Measurements from ENCODE around the gene FMN2.

FMN2 gene

DNA sequence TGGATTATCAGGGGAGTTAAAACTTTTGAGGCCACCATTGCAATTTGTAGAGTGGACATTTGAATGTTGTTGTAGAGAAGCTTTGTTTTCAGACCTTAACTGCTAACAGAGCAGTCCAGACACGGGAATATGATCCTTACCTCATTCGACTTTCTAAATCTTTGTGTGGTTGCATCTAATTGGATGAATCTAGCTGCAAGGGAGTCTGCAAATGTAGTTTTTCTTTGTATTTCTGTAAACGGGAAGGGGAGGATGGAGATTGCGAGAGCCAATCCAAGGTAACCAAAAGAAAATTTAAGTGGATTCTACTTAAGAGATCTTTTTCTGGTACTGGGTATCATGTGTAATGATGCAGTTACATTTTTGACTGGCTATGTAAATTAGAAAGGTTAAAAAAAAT, 110.2 kb downstream of the FMN2 start:
- FAIRE-seq, result no peak

DNA sequence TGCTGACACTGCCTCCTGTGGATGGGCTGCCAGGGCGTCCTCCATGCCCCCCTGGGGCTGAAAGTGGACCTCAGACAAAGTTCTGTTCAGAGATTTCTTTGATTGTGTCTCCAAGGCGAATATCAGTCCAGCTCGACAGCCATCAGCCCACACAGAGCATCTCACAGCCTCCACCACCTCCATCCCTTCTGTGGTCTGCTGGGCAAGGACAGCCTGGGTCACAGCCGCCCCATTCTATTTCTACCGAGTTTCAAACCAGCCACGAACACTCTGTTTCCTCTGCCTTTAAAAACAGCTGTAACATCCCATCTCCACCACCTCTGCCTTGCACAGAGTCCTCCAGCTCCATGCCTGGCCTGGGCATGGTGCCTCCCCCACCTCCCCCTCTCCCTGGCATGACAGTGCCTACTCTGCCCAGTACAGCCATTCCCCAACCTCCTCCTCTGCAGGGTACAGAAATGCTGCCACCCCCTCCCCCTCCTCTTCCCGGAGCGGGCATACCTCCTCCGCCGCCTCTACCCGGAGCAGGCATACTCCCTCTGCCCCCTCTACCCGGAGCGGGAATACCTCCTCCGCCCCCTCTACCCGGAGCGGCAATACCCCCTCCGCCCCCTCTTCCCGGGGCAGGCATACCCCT, 115.5 kb downstream of the FMN2 start:
- no peak for FAIRE-seq

DNA sequence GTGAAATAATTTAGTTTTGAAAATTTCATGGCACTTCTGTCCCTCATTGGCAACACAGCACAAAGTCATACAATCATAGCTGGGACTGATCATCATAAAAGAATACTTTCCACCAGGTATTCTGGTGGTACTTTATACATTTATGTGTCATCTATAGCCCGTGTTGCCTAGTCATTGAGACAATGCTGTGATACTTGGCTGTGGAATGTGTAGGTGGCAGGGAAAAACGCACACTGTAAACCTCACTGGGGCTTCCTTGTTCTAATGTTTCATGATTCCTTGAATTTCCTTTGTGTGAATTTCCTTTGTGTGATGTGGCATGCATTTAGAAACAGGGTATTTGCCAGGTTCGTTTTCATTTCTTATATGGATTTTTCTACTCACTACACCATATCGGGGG, 118.3 kb downstream of the FMN2 start:
- FAIRE-seq, result no peak

DNA sequence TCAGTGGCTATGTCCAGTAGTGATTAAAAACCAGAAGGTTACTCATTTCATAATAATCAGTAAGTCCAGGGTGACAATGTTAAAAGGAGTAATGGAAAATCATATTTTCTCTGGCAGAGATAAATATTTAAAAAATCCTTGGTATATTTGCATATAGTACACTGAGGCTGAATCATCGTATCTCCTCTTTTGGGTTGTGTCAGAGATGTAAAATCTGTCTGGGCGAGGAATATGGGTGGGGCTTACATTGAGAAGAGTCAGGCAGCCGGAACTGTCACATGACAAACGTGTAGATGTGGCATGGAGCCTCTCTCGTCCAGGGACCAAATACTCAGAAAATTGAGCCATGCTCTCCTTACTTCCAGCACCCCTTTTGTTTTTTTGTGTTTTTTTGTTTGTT, 120.9 kb downstream of the FMN2 start:
- FAIRE-seq, result no peak

DNA sequence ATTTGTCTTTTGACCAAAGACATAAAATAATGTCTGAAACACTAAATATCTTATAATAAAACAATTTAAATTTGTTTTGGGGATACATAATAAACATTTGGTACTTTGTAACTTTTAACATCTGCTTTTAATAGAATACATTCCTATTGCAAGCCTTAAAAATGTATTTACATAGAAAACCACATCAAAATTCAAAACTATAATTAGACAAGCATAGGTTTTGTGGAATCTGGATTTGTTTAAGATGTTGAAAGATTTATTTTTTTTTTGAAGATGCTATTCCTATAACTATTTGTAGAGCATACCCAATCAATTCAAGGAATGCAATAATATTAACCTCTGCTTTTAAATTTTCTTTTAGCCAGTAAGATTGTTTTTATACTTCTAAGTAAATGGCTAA, 125.7 kb downstream of the FMN2 start:
- FAIRE-seq, result no peak

DNA sequence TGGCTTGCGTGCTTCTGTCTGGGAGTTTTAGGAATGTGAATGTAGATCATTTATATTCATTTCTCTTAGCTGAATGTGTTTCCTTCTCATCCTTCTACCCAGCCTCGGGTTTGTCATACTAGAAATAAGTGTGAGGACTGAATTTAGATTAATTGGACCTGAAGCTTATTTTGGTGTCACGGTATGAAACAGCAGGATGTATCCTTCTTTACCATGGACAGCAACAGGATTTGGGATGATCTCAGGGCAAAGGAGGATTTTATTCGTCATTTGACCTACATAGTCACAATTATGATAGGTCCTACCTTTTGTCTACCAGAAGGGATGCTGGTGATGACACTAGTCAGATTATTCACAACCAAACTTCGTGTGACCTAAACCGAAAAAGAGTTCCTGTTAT, 127.4 kb downstream of the FMN2 start:
- FAIRE-seq, result no peak

DNA sequence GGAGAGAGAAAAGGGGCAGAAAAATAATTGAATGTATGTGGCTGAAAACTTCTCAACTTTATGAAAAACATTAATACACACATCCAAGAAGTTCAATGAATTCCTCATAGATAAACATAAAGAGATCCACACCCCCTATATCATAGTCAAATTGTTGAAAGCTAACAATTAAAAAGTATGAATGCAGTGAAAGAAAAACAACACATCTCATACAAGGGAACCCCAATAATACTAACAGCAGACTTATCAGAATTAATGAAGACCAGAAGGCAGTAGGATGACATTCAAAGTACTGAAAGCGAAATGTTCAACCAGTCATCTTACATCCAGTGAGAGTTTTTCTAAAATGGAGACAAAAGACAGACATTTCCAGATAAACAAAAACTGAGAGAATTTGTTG, 134.4 kb downstream of the FMN2 start:
- FAIRE-seq, result no peak

DNA sequence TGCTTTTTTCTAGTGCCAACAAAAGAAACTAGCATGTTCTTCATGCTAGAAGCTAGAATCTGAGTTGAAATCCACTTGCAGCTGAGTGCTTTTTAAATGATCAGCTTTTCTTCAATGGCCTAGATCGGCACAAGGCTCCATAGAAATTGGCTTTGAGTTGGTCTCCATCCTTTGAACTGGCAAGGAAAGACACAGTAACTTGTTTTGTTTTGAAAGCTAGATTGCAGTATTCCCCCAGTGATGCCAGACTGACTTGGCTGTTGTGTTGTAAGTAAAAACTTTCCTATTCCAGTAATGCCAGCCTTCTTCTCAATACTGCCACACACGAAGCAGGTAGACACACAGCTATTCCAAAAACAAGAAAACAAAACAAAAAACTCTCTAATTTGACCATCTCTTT, 139.1 kb downstream of the FMN2 start:
- FAIRE-seq, result no peak

DNA sequence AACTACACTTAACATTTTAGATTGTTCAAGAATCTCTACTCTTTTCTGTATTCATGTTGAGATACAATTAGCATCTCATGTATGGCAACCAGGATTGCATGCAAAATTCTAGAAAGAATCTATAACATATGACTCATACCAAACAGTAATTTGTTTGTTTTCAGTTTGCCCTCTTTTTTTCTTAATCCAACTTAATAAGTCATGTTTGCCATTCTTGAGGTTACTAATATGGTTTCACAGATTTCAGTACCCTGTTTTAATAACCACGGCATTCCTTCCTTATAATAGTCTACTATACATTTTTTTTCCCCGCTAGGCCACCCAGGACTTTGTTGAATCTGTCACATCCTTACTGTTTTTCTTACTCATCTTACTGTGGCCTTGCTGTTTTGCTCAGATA, 140.8 kb downstream of the FMN2 start:
- FAIRE-seq, result no peak

DNA sequence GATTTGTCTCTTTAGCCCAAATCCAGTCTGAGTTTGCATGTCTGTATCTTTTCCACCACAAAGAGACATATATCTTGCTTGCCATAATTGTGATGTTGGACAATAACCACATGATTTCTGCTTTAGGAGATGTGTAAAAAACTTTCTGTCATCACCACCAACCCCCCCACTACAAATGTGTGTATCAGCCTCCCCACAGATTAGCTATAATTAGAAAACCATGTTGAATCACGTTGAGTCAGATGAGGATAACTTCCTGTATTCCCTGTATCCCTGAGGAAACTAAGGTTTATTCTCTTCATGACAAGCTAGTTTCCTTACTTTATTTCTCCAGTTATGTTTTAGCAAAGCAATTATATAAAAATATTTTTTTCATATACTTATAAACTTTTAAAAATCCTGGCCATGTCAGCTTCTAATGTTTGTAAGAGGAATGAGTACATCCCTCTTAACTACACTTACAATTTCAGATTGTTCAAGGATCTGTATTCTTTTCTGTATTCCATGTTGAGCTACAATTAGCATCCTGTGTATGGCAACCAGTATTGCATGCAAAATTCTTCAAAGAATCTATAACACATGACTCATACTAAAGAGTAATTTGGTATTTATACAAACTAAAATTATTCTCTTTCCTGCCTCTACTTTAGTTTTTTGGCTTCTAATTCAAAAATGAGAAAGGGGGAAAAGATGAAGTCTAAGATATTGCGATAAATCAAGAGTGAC, 143.0 kb downstream of the FMN2 start:
- FAIRE-seq, result no peak

DNA sequence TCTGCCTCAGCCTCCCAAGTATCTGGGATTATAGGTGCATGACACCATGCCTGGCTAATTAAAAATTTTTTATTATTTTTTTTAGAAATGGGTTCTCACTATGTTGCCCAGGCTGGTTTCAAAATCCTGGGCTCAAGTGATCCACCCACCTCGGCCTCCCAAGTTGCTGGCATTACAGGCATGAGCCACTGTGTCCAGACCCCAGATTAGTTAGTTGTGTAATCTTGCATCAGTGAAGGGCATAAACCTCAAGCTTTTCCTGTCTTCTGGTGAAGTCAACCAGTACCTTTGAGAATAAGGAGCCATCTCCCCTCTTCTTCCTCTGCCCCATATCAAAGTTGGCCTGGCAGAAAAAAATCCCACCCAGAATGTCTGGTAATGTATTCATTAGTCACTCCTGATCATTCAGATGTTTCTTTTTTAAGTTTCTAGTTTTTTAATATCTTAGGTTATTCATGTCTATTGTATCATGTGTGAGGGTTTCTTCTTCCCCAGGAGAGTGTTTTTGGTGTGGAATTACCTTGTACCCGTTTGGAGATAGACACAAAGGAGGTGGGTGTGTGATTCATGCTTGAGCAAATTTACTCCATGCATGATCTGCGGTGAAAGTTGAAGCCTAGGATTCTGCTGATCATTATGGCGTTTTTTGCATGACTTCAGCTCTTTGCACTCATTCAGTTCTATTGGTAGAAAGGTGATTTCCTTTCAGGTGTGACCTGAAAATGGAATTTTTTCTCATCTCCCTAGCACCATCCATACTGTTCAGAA, 144.0 kb downstream of the FMN2 start:
- no peak for FAIRE-seq

DNA sequence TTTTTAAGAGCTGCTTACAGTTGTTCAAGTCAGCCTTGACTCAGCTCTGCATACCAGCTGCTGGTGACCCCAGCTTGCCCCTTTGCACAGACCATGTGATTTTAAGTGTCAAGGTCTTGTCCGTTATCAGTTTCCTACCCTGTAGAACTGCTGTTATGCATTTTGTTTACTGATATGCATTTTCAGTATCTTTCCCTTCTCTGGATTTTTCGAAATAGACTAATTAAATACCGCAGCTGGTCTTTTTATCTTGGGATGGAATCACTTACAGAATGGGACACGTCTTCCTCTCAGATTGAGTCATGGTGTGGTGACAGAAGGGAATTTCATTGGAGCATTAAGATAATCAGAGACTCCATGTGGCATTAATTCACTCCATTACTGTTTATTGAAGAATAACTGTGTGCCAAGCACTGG, 145.6 kb downstream of the FMN2 start:
- FAIRE-seq, result no peak

DNA sequence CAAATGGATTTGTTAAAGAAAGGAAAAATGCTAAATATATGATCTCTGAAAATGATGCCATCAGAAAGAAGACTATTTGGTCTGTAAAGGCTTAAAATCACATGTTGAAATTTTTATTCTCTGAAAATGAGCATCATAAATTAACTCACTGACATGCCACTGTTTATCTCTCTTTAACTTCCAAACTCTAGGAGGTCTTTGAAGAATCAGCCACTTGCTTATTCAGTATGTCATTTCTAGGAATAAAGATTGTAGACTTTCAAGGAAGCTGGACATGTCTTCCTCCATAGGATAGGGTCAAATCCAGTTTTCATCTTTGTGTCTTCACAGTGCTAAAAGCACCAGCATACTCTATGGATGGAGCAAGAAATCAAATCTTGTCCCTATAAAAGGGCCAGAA, 147.6 kb downstream of the FMN2 start:
- no peak for FAIRE-seq

DNA sequence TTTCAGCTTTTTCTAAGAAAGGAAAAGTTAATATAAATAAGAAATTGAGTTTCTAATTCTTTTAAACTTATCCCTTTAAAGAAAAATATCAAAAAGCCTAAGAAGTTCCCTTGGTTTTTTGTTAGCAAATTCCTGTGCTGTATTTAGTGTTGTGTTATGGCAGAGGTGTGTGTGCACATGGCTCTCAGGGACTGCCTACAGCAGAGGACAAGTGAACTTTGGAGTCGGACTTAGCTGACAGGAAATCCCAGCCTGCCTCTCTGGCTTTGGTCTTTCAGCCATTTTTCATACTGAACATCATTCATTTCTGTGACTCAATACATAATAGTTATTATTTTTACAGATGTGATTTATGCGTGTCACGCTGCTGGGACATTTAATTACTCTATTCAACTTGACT, 149.6 kb downstream of the FMN2 start:
- no peak for FAIRE-seq

DNA sequence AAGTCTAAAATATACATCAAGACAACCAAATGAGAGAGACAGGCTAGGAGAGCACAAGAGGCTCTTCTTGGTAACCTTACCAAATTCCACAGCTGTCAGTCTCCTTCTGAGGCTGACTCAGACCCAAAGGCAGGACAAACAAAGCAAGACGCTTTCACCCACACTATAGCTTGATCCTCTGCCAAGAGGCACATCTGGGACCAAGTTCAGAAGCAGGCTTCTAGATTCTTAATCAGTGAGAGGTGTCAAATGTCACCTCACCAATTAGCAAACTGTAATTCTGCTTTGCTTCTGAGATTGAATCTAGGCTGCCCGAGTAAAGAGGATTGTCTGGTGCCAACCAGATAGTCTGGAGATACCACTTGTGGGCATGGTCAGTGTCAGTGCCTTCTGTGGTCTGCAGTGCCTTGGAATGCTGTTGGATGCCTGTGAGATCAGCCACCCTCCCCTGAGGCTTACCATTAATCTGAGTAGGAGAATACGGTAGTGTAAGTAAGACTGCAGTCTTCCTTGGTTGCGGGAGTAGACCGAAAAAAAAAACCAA, 151.0 kb downstream of the FMN2 start:
- no peak for FAIRE-seq

DNA sequence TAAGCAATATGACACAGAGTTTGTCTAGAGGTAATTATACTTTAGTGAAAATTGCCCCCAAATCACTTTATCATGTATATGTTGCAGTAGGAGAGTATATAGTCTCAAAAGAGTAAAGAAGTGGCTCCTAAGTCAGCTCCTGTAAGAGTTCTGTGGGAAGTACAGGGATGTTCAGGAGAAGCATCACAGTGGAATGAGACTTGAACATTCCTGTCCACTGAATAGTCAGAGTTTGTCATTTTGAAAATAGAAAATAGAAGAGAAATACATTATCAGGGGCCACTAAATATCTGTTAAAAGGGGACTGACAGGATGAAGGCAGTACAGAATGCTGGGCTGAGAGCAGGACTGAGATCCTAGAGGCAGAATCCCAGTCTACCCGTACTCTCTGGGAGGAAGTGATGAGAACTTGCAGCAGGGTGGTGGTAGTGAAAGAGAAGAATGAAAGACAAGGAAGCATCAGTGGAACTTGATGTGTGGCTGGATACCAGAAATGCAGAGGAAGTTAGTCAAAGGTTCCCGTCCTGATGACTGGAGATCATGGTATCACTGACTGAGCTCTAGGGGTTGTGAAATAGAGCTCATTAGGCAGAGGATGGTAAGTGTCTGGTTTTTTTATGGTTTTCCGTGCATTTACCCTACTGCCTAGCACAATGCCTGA, 153.4 kb downstream of the FMN2 start:
- FAIRE-seq, result no peak

DNA sequence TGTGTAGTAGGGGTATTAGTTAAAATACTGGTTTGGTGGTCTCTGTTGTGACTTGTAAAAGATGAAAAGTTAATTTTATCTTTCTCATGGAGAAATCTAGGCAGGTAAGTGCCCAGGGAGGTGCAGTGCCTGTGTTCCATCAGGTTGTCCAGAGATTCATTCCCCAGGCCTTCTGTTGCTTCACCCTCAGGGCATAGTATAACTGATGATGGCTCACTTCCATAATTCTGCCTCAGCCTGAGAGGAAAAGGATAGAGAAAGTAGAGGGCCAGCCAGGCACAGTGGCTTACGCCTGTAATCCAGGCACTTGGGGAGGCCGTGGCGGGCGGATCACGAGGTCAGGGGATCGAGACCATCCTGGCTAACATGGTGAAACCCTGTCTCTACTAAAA, 153.9 kb downstream of the FMN2 start:
- no peak for FAIRE-seq

DNA sequence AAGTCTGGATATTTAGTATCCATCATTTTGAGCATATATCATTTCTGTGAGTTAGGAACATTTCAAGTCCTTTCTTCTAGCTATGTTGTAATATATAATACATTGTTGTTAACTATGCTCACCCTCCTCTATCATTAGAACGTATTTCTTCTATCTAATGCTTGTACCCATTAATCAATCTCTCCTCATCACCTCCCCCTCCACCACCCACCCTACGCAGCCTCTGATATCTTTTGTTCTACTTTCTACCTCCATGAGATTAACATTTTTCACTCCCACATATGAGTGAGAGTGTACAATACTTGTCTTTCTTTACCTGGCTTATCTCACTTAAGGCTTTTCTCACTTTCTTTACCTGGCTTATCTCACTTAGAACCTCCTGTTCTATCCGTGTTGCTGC, 156.2 kb downstream of the FMN2 start:
- FAIRE-seq, result no peak

DNA sequence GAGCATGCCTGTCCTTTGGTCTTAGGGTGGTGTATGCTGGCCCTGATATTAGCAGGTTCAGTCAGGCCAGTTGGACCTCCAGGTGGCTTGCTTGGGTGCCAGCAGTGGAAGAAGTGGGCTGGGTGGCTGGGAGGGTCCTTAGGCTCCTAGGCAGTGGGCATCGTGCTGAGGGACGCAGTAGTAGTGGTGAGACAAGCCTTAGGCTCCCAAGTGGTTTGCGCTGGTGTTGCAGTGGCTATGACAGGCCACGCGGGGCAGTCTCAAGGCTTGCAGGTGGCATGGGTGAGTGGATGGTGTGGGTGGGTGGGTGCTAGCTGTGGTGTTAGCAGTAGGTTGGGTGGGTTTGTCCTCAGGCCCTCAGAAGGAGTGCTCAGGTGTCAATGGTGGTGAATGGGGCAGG, 162.3 kb downstream of the FMN2 start:
- FAIRE-seq, result no peak

DNA sequence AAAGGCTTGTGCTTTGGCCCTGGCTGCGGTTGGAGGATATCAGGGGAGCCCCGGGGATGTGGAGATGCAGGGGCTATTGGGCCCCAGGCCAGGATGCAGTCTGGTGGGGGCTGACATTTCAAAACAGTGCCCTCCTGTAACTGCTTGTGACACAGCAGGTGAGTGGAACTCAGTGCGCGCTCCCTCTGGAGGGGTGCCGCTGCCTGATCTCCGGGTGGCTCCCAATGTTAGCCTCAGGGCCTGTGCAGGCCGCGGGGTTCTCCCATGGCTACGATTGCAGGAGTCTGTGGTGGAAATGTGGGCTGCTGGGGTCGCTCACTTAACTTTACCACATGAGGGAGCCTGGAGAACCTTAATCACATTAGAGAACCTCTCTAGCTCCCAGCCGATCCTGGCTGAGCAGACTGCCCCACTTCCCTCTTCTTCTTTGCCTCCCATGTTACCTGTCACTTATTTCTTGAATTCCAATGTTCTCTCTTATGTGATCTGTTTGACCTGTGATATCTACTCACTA, 163.2 kb downstream of the FMN2 start:
- no peak for FAIRE-seq

DNA sequence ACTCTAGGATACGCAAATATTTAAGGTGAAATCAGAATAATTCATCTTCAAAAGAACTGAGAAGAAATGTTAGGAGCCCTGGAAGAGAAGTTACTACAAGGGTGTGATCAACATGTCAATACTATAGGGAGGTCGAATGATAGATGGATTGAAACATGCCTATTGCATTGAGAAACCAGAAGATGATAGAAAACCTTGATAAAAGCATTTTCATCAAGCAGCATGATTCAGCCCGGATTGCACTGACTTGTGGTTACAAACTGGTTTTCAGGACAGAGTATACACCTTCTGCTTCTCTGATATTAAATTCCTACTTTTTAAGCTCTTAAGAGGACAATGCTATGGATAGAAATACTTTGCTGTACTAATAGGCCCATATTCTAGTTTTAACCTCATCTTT, 164.2 kb downstream of the FMN2 start:
- no peak for FAIRE-seq

DNA sequence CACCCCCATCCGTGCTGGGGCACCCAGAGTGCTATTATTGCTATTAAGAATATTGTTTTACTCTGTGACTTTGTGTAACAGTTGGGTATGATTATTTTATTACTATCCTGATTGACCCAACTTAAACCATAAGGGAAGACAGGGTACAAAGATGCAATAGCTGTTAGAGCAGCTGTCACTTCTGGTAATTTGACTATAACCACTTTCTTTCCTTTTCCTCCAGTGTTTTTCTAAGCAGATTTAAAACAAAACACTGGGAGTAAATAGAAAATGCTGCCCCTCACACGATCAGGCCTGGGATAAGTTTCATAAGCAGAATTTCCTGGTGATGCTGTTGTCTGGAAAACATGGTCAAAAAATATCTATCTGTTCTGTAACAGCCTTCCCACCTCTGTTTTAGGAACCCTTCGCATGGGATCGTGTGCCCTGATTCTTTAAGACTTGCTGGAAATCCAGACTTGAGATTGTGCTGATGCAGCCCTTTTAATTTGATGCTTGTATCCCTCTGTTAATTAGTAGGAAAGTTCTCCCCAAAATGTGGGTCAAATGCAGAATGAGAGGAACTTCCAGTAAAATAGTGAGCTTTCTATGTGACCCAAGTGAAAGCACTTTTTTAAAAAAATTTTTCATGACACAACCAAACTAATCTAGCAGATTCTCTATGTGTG, 165.3 kb downstream of the FMN2 start:
- FAIRE-seq, result no peak

DNA sequence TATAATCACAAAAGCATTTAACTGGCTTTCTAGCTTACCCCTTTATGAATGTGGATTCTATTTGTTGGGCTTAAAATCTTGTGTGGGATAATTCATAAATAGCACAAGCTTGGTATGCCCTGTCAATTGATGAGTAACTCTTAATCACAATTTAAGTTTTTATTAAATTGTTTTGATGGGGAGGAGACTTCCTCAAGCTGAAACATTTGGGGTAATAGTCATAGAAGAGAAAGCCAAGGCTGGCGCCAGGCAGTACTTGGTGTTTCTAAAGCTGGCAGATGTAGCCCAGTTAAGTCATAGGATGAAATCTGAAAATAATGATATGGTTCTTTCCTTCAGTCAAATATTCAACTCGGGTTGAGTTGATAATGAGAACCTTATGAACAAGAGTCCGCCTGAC, 167.2 kb downstream of the FMN2 start:
- no peak for FAIRE-seq

All from A204.1 (cell line).